GM12892 (cell line): ENCODE results near the gene RPL23.

Source experiments
- POLR2A ChIP-seq: IDR thresholded peaks from 2 replicates; pipeline ENCODE4 v1.6.1; 2011; ENCODE audit warnings: low read depth, low read length, control low read depth
- POLR2AphosphoS5 ChIP-seq: IDR thresholded peaks from 2 replicates; pipeline ENCODE4 v1.6.1; 2011; ENCODE audit warnings: low read depth, low read length, control low read depth

DNA sequence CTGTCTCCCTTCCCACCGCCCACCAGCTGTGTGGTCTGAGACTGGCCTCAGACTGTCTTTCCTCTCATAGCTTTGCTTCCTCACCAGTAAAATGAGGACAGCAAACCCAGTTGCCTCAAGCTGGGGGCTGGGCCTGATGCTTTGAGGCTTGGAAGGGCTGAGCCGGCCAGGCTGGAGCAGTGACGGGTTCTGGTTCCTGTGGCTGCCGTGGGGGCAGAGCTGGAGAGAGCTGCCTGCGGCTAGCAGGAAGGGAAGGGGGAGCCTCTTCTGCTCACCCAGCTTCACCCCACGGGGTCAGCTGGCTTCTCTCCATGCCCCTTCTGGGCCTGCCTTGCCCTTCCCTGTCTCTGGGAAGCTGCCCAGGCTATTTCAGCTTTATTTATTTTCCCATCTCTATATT is 40.1 kb upstream of the RPL23 start:
- TF ChIP-seq POLR2A (no peak), POLR2AphosphoS5 (no peak)
